Gastrocnemius medialis (tissue), 4 donors: ENCODE data around the gene FLG2.
"Not testable (repeated sequence)": the region's sequence is repeated elsewhere in the genome, so short reads cannot be mapped to it uniquely, and the experiment has no call there.

ENCODE experiments used
- CTCF ChIP-seq, 5 experiments: fragments of 450-650 bp in 3 of 5; fragments of 200-600 bp in 2 of 5; sonication (generic) in 2 of 5; IDR thresholded peaks in 4 of 5; conservative IDR thresholded peaks in 1 of 5; 1 replicate in 4 of 5; 2 replicates in 1 of 5; pipeline ENCODE4 v1.5.1; 2016 to 2019; ENCODE audit warnings: antibody characterized with exemption in 5 of 5, mild to moderate bottlenecking in 3 of 5, moderate library complexity in 3 of 5
- POLR2A ChIP-seq, 2 donors: fragments of 450-650 bp; IDR thresholded peaks; one replicate each; pipeline ENCODE4 v1.6.1; 2017; ENCODE audit warnings: antibody characterized with exemption in 2 of 2, mild to moderate bottlenecking in 2 of 2, moderate library complexity in 2 of 2

GRCh38 chr1:152309320-152309901, 50.4 kb downstream of the FLG2 start:
- not testable (repeated sequence) for TF ChIP-seq CTCF (IDR thresholded peaks at IDR 0.05 in 4 of 5, conservative IDR thresholded peaks at IDR 0.05 in 1 of 5); POLR2A (IDR thresholded peaks at IDR 0.05)
